H1 (cell line): ENCODE measurements around the gene ZNF280C. TPM values are rescaled to one million over a fixed set of nuclear protein-coding genes. Genes with fewer than 3 reads are reported as not detected.

Source experiments
- EP300 ChIP-seq, 2 experiments: IDR thresholded peaks; 1 replicate in 1 of 2; 2 replicates in 1 of 2; pipeline ENCODE4 v1.6.1; 2011 to 2012; ENCODE audit warnings: low read depth in 2 of 2, low read length in 2 of 2, mild to moderate bottlenecking in 2 of 2, borderline replicate concordance in 1 of 2, inconsistent platforms in 1 of 2, moderate library complexity in 1 of 2
- KDM4A ChIP-seq: IDR thresholded peaks from one replicate; pipeline ENCODE4 v1.7.1; 2012; ENCODE audit warnings: low read depth, mild to moderate bottlenecking, moderate library complexity, low read length, inconsistent platforms; ENCODE audit not compliant: severe bottlenecking
- RXRA ChIP-seq: IDR thresholded peaks from 2 replicates; pipeline ENCODE4 v1.6.1; 2011; ENCODE audit warnings: low read depth, mild to moderate bottlenecking, low read length, moderate library complexity; ENCODE audit not compliant: insufficient read depth
- SUZ12 ChIP-seq: fragments of 200-600 bp; sonication (generic); IDR thresholded peaks from 2 replicates; pipeline ENCODE4 v1.6.1; 2012; ENCODE audit warnings: mild to moderate bottlenecking, inconsistent platforms, low read length, moderate library complexity, mixed read lengths
- polyA plus RNA-seq, 7 experiments: library from polyadenylated mRNA; depleted of rRNA in 3 of 7; stranded (reverse) in 5 of 7; unstranded in 2 of 7; fragments of >200 nt in 5 of 7; fragments of 200-250 nt in 2 of 7; gene quantifications; 1 replicate in 5 of 7; 2 replicates in 1 of 7; 4 replicates in 1 of 7; pipeline versions ENCODE4 v1.2.1 to v1.2.3, GENCODE V29; 2011 to 2013; ENCODE audit warnings: missing spikeins in 2 of 7, mixed read lengths in 2 of 7
- total RNA-seq: library from RNA; stranded (reverse); fragmentation: NEBNext Ultra II Directional; extraction: Animal tissue kit (Norgen Biotek cat#: 25700); gene quantifications from 2 replicates; pipeline ENCODE4 v1.2.1, GENCODE V29; 2021
- TF ChIP-seq, protein P1 (sequence below): fragments of 300-600 bp; sonication (generic); IDR thresholded peaks from 2 replicates; pipeline ENCODE4 v1.7.1; 2012; ENCODE audit warnings: low read length, moderate library complexity, mild to moderate bottlenecking, inconsistent platforms; ENCODE audit not compliant: insufficient replicate concordance

The ZNF280C gene
- total and polyA plus RNA-seq, 2 of the 8 experiments (the other 6 are each of a cell fraction or from before 2014, with no cell fraction given), result 8.4 to 13.4 TPM

GRCh38 chrX:130166503-130166777 lies 102.3 kb downstream of the ZNF280C start (continued):
- TF ChIP-seq, protein P1, sequence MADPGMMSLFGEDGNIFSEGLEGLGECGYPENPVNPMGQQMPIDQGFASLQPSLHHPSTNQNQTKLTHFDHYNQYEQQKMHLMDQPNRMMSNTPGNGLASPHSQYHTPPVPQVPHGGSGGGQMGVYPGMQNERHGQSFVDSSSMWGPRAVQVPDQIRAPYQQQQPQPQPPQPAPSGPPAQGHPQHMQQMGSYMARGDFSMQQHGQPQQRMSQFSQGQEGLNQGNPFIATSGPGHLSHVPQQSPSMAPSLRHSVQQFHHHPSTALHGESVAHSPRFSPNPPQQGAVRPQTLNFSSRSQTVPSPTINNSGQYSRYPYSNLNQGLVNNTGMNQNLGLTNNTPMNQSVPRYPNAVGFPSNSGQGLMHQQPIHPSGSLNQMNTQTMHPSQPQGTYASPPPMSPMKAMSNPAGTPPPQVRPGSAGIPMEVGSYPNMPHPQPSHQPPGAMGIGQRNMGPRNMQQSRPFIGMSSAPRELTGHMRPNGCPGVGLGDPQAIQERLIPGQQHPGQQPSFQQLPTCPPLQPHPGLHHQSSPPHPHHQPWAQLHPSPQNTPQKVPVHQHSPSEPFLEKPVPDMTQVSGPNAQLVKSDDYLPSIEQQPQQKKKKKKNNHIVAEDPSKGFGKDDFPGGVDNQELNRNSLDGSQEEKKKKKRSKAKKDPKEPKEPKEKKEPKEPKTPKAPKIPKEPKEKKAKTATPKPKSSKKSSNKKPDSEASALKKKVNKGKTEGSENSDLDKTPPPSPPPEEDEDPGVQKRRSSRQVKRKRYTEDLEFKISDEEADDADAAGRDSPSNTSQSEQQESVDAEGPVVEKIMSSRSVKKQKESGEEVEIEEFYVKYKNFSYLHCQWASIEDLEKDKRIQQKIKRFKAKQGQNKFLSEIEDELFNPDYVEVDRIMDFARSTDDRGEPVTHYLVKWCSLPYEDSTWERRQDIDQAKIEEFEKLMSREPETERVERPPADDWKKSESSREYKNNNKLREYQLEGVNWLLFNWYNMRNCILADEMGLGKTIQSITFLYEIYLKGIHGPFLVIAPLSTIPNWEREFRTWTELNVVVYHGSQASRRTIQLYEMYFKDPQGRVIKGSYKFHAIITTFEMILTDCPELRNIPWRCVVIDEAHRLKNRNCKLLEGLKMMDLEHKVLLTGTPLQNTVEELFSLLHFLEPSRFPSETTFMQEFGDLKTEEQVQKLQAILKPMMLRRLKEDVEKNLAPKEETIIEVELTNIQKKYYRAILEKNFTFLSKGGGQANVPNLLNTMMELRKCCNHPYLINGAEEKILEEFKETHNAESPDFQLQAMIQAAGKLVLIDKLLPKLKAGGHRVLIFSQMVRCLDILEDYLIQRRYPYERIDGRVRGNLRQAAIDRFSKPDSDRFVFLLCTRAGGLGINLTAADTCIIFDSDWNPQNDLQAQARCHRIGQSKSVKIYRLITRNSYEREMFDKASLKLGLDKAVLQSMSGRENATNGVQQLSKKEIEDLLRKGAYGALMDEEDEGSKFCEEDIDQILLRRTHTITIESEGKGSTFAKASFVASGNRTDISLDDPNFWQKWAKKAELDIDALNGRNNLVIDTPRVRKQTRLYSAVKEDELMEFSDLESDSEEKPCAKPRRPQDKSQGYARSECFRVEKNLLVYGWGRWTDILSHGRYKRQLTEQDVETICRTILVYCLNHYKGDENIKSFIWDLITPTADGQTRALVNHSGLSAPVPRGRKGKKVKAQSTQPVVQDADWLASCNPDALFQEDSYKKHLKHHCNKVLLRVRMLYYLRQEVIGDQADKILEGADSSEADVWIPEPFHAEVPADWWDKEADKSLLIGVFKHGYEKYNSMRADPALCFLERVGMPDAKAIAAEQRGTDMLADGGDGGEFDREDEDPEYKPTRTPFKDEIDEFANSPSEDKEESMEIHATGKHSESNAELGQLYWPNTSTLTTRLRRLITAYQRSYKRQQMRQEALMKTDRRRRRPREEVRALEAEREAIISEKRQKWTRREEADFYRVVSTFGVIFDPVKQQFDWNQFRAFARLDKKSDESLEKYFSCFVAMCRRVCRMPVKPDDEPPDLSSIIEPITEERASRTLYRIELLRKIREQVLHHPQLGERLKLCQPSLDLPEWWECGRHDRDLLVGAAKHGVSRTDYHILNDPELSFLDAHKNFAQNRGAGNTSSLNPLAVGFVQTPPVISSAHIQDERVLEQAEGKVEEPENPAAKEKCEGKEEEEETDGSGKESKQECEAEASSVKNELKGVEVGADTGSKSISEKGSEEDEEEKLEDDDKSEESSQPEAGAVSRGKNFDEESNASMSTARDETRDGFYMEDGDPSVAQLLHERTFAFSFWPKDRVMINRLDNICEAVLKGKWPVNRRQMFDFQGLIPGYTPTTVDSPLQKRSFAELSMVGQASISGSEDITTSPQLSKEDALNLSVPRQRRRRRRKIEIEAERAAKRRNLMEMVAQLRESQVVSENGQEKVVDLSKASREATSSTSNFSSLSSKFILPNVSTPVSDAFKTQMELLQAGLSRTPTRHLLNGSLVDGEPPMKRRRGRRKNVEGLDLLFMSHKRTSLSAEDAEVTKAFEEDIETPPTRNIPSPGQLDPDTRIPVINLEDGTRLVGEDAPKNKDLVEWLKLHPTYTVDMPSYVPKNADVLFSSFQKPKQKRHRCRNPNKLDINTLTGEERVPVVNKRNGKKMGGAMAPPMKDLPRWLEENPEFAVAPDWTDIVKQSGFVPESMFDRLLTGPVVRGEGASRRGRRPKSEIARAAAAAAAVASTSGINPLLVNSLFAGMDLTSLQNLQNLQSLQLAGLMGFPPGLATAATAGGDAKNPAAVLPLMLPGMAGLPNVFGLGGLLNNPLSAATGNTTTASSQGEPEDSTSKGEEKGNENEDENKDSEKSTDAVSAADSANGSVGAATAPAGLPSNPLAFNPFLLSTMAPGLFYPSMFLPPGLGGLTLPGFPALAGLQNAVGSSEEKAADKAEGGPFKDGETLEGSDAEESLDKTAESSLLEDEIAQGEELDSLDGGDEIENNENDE, result no peak
- TF ChIP-seq RXRA (no peak), SUZ12 (no peak), KDM4A (no peak), EP300 (IDR thresholded peaks at IDR 0.05; ENCODE audit: borderline replicate concordance in 1 of 2, low read depth in 2 of 2, low read length in 2 of 2) (no peak)
- TF ChIP-seq, all 59 proteins: peak for 0
